Endothelial cell of umbilical vein (primary cell): ENCODE results near the gene CNNM3. TPM values are rescaled to one million over a fixed set of nuclear protein-coding genes. Genes with fewer than 3 reads are reported as not detected.

Experiments
- BruUV-seq: library from RNA; stranded (reverse); fragments of 400-500 nt; replicated peaks from 2 replicates; lab custom pipeline; 2021; lab: Mats Ljungman, UMichigan
- CTCF ChIA-PET: fragments of 300-600, 350-600 bp; sonication (Branson Sonifier 250); formaldehyde crosslinking; loops from one replicate; lab custom pipeline; 2021; ENCODE audit warnings: antibody characterized with exemption, inconsistent platforms; lab: Charles Lee
- POLR2A ChIA-PET: fragments of 300-600, 350-600 bp; sonication (Branson Sonifier 250); formaldehyde crosslinking; loops from one replicate; lab custom pipeline; 2021; ENCODE audit warnings: antibody characterized with exemption, inconsistent platforms; lab: Charles Lee
- DNase-seq: peaks from one replicate; pipeline ENCODE4 v3.0.0-alpha.2; 2011; ENCODE audit warnings: low read depth, low spot score
- FAIRE-seq: peaks from 2 replicates; lab custom pipeline; 2011; peaks lifted over from hg19 to GRCh38; lab: Jason Lieb, UNC
- H2AFZ ChIP-seq: 2 replicates; pipeline ENCODE4 v1.6.0; 2012; ENCODE audit warnings: low read depth, low read length, control low read depth, inconsistent platforms
- H3K27ac ChIP-seq: 2 replicates; pipeline ENCODE4 v1.5.1; 2011; ENCODE audit warnings: low read depth, mild to moderate bottlenecking, control low read depth, low read length, moderate library complexity; ENCODE audit not compliant: insufficient read depth
- H3K27me3 ChIP-seq, 2 experiments: 2 replicates each; pipeline versions ENCODE4 v1.6.0 to v1.6.1; 2011; ENCODE audit warnings: low read length in 2 of 2, mixed read lengths in 1 of 2; ENCODE audit not compliant: control insufficient read depth in 2 of 2, insufficient read depth in 2 of 2
- H3K36me3 ChIP-seq, 2 experiments: 2 replicates in 1 of 2; 3 replicates in 1 of 2; pipeline ENCODE4 v1.5.1; 2011; ENCODE audit warnings: low read length in 2 of 2, mild to moderate bottlenecking in 1 of 2, moderate library complexity in 1 of 2; ENCODE audit not compliant: control insufficient read depth in 2 of 2, insufficient read depth in 2 of 2; ENCODE audit errors: extremely low read depth in 1 of 2
- H3K4me1 ChIP-seq: 3 replicates; pipeline ENCODE4 v1.5.1; 2011; ENCODE audit warnings: mild to moderate bottlenecking, low read length; ENCODE audit not compliant: control insufficient read depth, insufficient read depth; ENCODE audit errors: extremely low read depth
- H3K4me2 ChIP-seq: 2 replicates; pipeline ENCODE4 v1.6.1; 2011; ENCODE audit warnings: low read length, control low read depth, mixed read lengths; ENCODE audit not compliant: insufficient read depth
- H3K4me3 ChIP-seq, 3 experiments: fragments of 200-600 bp in 1 of 3; sonication (generic), shearing (Covaris generic) in 1 of 3; replicated peaks in 1 of 3; 2 replicates each; pipeline ENCODE4 v1.5.1; 2011 to 2016; ENCODE audit warnings: control low read depth in 3 of 3, low read length in 3 of 3, mild to moderate bottlenecking in 2 of 3, inconsistent platforms in 1 of 3, low read depth in 1 of 3, moderate library complexity in 1 of 3; ENCODE audit not compliant: insufficient read depth in 1 of 3
- H3K79me2 ChIP-seq: 2 replicates; pipeline ENCODE4 v1.6.0; 2012; ENCODE audit warnings: low read length, inconsistent platforms; ENCODE audit not compliant: control insufficient read depth, insufficient read depth
- H3K9ac ChIP-seq: replicated peaks from 2 replicates; pipeline ENCODE3; 2011; ENCODE audit warnings: low read length, control low read depth; ENCODE audit not compliant: insufficient read depth; ENCODE audit errors: extremely low read depth
- H3K9me1 ChIP-seq: replicated peaks from 3 replicates; pipeline ENCODE4 v1.6.0; 2011; ENCODE audit warnings: mild to moderate bottlenecking, low read length; ENCODE audit not compliant: control insufficient read depth, insufficient read depth; ENCODE audit errors: extremely low read depth
- H3K9me3 ChIP-seq: replicated peaks from 2 replicates; pipeline ENCODE4 v1.5.1; 2012; ENCODE audit warnings: low read length, inconsistent platforms; ENCODE audit not compliant: control insufficient read depth, insufficient read depth
- H4K20me1 ChIP-seq: replicated peaks from 2 replicates; pipeline ENCODE3; 2011; ENCODE audit warnings: mild to moderate bottlenecking, low read length; ENCODE audit not compliant: control insufficient read depth, insufficient read depth; ENCODE audit errors: extremely low read depth
- CTCF ChIP-seq, 2 donors: IDR thresholded peaks; 1 replicate in 1 of 2; 2 replicates in 1 of 2; pipeline ENCODE4 v1.5.1; 2011; ENCODE audit warnings: low read length in 2 of 2, mild to moderate bottlenecking in 2 of 2, moderate library complexity in 2 of 2, control low read depth in 1 of 2, inconsistent platforms in 1 of 2, low read depth in 1 of 2; ENCODE audit not compliant: insufficient read depth in 1 of 2; ENCODE audit errors: extremely low read depth in 1 of 2
- EZH2 ChIP-seq: IDR thresholded peaks from 2 replicates; pipeline ENCODE4 v1.6.1; 2012; ENCODE audit warnings: borderline replicate concordance, low read depth, mild to moderate bottlenecking, moderate library complexity, low read length, inconsistent platforms; ENCODE audit not compliant: severe bottlenecking
- FOS ChIP-seq: IDR thresholded peaks from 2 replicates; pipeline ENCODE4 v1.6.1; 2011; ENCODE audit warnings: mild to moderate bottlenecking, low read length, moderate library complexity, borderline replicate concordance; ENCODE audit not compliant: insufficient read depth
- GATA2 ChIP-seq: IDR thresholded peaks from 2 replicates; pipeline ENCODE4 v1.7.0; 2011; ENCODE audit warnings: low read depth, mild to moderate bottlenecking, moderate library complexity, mixed read lengths, low read length; ENCODE audit not compliant: insufficient read length, insufficient read depth
- JUN ChIP-seq: IDR thresholded peaks from 2 replicates; pipeline ENCODE4 v1.6.1; 2011; ENCODE audit warnings: borderline replicate concordance, low read depth; ENCODE audit not compliant: insufficient read length, insufficient read depth
- MAX ChIP-seq: IDR thresholded peaks from 2 replicates; pipeline ENCODE4 v1.6.1; 2011; ENCODE audit not compliant: insufficient read depth, insufficient read length
- MYC ChIP-seq: IDR thresholded peaks from one replicate; pipeline ENCODE4 v1.6.1; 2011; ENCODE audit warnings: mild to moderate bottlenecking, low read depth, low read length
- POLR2A ChIP-seq: IDR thresholded peaks from 2 replicates; pipeline ENCODE4 v1.6.1; 2012; ENCODE audit warnings: low read depth, mild to moderate bottlenecking, control low read depth, low read length
- POLR2AphosphoS5 ChIP-seq: IDR thresholded peaks from 2 replicates; pipeline ENCODE4 v1.6.1; 2012; ENCODE audit warnings: low read depth, mild to moderate bottlenecking, control low read depth, low read length, moderate library complexity; ENCODE audit not compliant: insufficient read depth
- dilution Hi-C: fragments of 300-500 bp; cut with MboI; formaldehyde crosslinking; loops from one replicate; pipeline ENCODE4 v1.15.0; 2019; ENCODE audit warnings: low sequenced_read_pairs; ENCODE audit not compliant: extremely low pct_ligation_motif_present
- intact Hi-C: fragments of 100-400 bp; cut with micrococcal nuclease; formaldehyde crosslinking; loops from one replicate; pipeline ENCODE4 v1.10.0; 2022
- polyA plus RNA-seq, 4 experiments: library from polyadenylated mRNA; depleted of rRNA in 3 of 4; stranded (reverse) in 3 of 4; unstranded in 1 of 4; fragments of >200 nt; gene quantifications; 2 replicates each; pipeline versions ENCODE4 v1.2.1 to v1.2.3, GENCODE V29; 2011 to 2012; ENCODE audit warnings: missing spikeins in 1 of 4
- total RNA-seq: library from RNA; stranded (reverse); gene quantifications from 2 replicates; pipeline ENCODE4 v1.2.3, GENCODE V29; 2021

CNNM3 gene
- total and polyA plus RNA-seq, 2 donors (not counting 3 experiments of a cell fraction or from before 2014, with no cell fraction given): 13.0 to 14.9 TPM

GRCh38 chr2:96866149-96866548, 50.1 kb downstream of the CNNM3 start:
- DNase-seq: no peak
- no peak for TF ChIP-seq POLR2AphosphoS5
- TF ChIP-seq MYC: no peak
- TF ChIP-seq JUN: no peak
- no peak for TF ChIP-seq EZH2
- TF ChIP-seq FOS: no peak
- TF ChIP-seq MAX: no peak
- TF ChIP-seq POLR2A: no peak
- TF ChIP-seq GATA2: no peak
- TF ChIP-seq CTCF (IDR thresholded peaks at IDR 0.05; ENCODE audit: extremely low read depth in 1 of 2, insufficient read depth in 1 of 2, low read depth in 1 of 2, low read length in 2 of 2): no peak
- Histone ChIP-seq H3K79me2 (no peaks in the 10 kb centered on the region), H3K4me2 (peak overlapping the region; percentile 36), H4K20me1 (no peaks in the 10 kb centered on the region), H3K9me1 (no peaks in the 10 kb centered on the region), H3K36me3 (peaks cover 4 to 38% of the 10 kb centered on the region in 2 experiments), H3K4me3 (no peak overlapping the region), H3K4me1 (peaks cover 30% of the 10 kb centered on the region), H2AFZ (no peak overlapping the region), H3K27ac (no peak overlapping the region), H3K9ac (no peak overlapping the region), H3K9me3 (no peaks in the 10 kb centered on the region), H3K27me3 (peaks cover 8 to 14% of the 10 kb centered on the region in 2 experiments)
- no peak for FAIRE-seq
- CTCF ChIA-PET: interaction anchor here (6.5 kb wide), 1 partner anchor 7 kb away, joined by 81 read pairs; the partner anchor contains the start of gene ANKRD39
- dilution Hi-C loops: no loop called here
- no TSS peak for BruUV-seq
- POLR2A ChIA-PET: no interaction called here
- intact Hi-C loops: no loop called here
